ENCODE measurements around the gene CX3CL1.

The CX3CL1 gene

GRCh38 chr16:57355898-57356414, 16.3 kb upstream of the CX3CL1 start:
- Histone ChIP-seq H3K36me3 (ENCODE audit: control insufficient read depth in 5 of 5, insufficient read depth in 5 of 5, low read length in 5 of 5) (no peaks in the 10 kb centered on the region), H3K9ac (ENCODE audit: low read length in 5 of 5) (no peak overlapping the region), H3K27me3 (ENCODE audit: control insufficient read depth in 5 of 5, insufficient read depth in 4 of 5, low read length in 5 of 5) (no peaks in the 10 kb centered on the region), H3K4me1 (ENCODE audit: control insufficient read depth in 5 of 5, insufficient read depth in 5 of 5, low read length in 5 of 5) (peaks cover 0 to 8% (median 0%) of the 10 kb centered on the region in 5 donors), H3K9me3 (ENCODE audit: control insufficient read depth in 5 of 5, low read length in 5 of 5) (no peaks in the 10 kb centered on the region), H3K4me3 (ENCODE audit: low read depth in 1 of 5, low read length in 5 of 5) (no peak overlapping the region), H3K27ac (ENCODE audit: low read depth, low read length) (no peak overlapping the region)

GRCh38 chr16:57356547-57356946, 15.7 kb upstream of the CX3CL1 start:
- Histone ChIP-seq H3K4me1 (ENCODE audit: control insufficient read depth in 5 of 5, insufficient read depth in 5 of 5, low read length in 5 of 5) (peaks cover 0 to 8% (median 0%) of the 10 kb centered on the region in 5 donors), H3K4me3 (ENCODE audit: low read depth in 1 of 5, low read length in 5 of 5) (no peak overlapping the region), H3K27me3 (ENCODE audit: control insufficient read depth in 5 of 5, insufficient read depth in 4 of 5, low read length in 5 of 5) (no peaks in the 10 kb centered on the region), H3K36me3 (ENCODE audit: control insufficient read depth in 5 of 5, insufficient read depth in 5 of 5, low read length in 5 of 5) (no peaks in the 10 kb centered on the region), H3K9ac (ENCODE audit: low read length in 5 of 5) (no peak overlapping the region), H3K9me3 (ENCODE audit: control insufficient read depth in 5 of 5, low read length in 5 of 5) (no peaks in the 10 kb centered on the region), H3K27ac (ENCODE audit: low read depth, low read length) (no peak overlapping the region)

GRCh38 chr16:57357330-57358085, 14.8 kb upstream of the CX3CL1 start:
- no peak overlapping the region for H3K9ac ChIP-seq (ENCODE audit: low read length in 5 of 5)
- no peak overlapping the region for H3K27ac ChIP-seq (ENCODE audit: low read depth, low read length)
- no peaks in the 10 kb centered on the region for H3K9me3 ChIP-seq (ENCODE audit: control insufficient read depth in 5 of 5, low read length in 5 of 5)
- no peaks in the 10 kb centered on the region for H3K27me3 ChIP-seq (ENCODE audit: control insufficient read depth in 5 of 5, insufficient read depth in 4 of 5, low read length in 5 of 5)
- peaks cover 0 to 8% (median 0%) of the 10 kb centered on the region in 5 donors for H3K4me1 ChIP-seq (ENCODE audit: control insufficient read depth in 5 of 5, insufficient read depth in 5 of 5, low read length in 5 of 5)
- no peaks in the 10 kb centered on the region for H3K36me3 ChIP-seq (ENCODE audit: control insufficient read depth in 5 of 5, insufficient read depth in 5 of 5, low read length in 5 of 5)
- no peak overlapping the region for H3K4me3 ChIP-seq (ENCODE audit: low read depth in 1 of 5, low read length in 5 of 5)

- no peaks in the 10 kb centered on the region for H3K27me3 ChIP-seq (ENCODE audit: control insufficient read depth in 5 of 5, insufficient read depth in 4 of 5, low read length in 5 of 5)
- H3K27ac ChIP-seq (ENCODE audit: low read depth, low read length): no peak overlapping the region
- H3K4me1 ChIP-seq (ENCODE audit: control insufficient read depth in 5 of 5, insufficient read depth in 5 of 5, low read length in 5 of 5): peaks cover 0 to 8% (median 0%) of the 10 kb centered on the region in 5 donors
- no peaks in the 10 kb centered on the region for H3K36me3 ChIP-seq (ENCODE audit: control insufficient read depth in 5 of 5, insufficient read depth in 5 of 5, low read length in 5 of 5)
- no peak overlapping the region for H3K4me3 ChIP-seq (ENCODE audit: low read depth in 1 of 5, low read length in 5 of 5)
- H3K9ac ChIP-seq (ENCODE audit: low read length in 5 of 5): no peak overlapping the region
- H3K9me3 ChIP-seq (ENCODE audit: control insufficient read depth in 5 of 5, low read length in 5 of 5): no peaks in the 10 kb centered on the region
Observed at GRCh38 chr16:57358086-57358420, 14.2 kb upstream of the CX3CL1 start.

GRCh38 chr16:57358527-57359095, 13.7 kb upstream of the CX3CL1 start, which contains the start of gene CCL22:
TSS of gene CCL22 (plus strand) at chr16:57358783. CDS start at chr16:57358817, 34 bp downstream.
- H3K36me3 ChIP-seq (ENCODE audit: control insufficient read depth in 5 of 5, insufficient read depth in 5 of 5, low read length in 5 of 5): no peaks in the 10 kb centered on the region
- H3K27ac ChIP-seq (ENCODE audit: low read depth, low read length): no peak within 1 kb of the TSS
- peaks cover 0 to 8% (median 0%) of the 10 kb centered on the region in 5 donors for H3K4me1 ChIP-seq (ENCODE audit: control insufficient read depth in 5 of 5, insufficient read depth in 5 of 5, low read length in 5 of 5)
- H3K4me3 ChIP-seq (ENCODE audit: low read depth in 1 of 5, low read length in 5 of 5): no peak within 1 kb of the TSS
- H3K9ac ChIP-seq (ENCODE audit: low read length in 5 of 5): no peak within 1 kb of the TSS
- H3K27me3 ChIP-seq (ENCODE audit: control insufficient read depth in 5 of 5, insufficient read depth in 4 of 5, low read length in 5 of 5): peaks cover 0 to 2% (median 0%) of the 10 kb centered on the region in 5 donors
- no peaks in the 10 kb centered on the region for H3K9me3 ChIP-seq (ENCODE audit: control insufficient read depth in 5 of 5, low read length in 5 of 5)

GRCh38 chr16:57360321-57360935, 11.9 kb upstream of the CX3CL1 start:
- Histone ChIP-seq H3K9ac (ENCODE audit: low read length in 5 of 5) (no peak overlapping the region), H3K4me3 (ENCODE audit: low read depth in 1 of 5, low read length in 5 of 5) (no peak overlapping the region), H3K27ac (ENCODE audit: low read depth, low read length) (no peak overlapping the region)

GRCh38 chr16:57361404-57361803, 10.9 kb upstream of the CX3CL1 start:
- no peaks in the 10 kb centered on the region for H3K36me3 ChIP-seq (ENCODE audit: control insufficient read depth in 5 of 5, insufficient read depth in 5 of 5, low read length in 5 of 5)
- no peak overlapping the region for H3K4me3 ChIP-seq (ENCODE audit: low read depth in 1 of 5, low read length in 5 of 5)
- peaks cover 0 to 15% (median 1%) of the 10 kb centered on the region in 5 donors for H3K4me1 ChIP-seq (ENCODE audit: control insufficient read depth in 5 of 5, insufficient read depth in 5 of 5, low read length in 5 of 5)
- no peak overlapping the region for H3K27ac ChIP-seq (ENCODE audit: low read depth, low read length)
- H3K27me3 ChIP-seq (ENCODE audit: control insufficient read depth in 5 of 5, insufficient read depth in 4 of 5, low read length in 5 of 5): peaks cover 0 to 7% (median 0%) of the 10 kb centered on the region in 5 donors
- H3K9me3 ChIP-seq (ENCODE audit: control insufficient read depth in 5 of 5, low read length in 5 of 5): no peaks in the 10 kb centered on the region
- no peak overlapping the region for H3K9ac ChIP-seq (ENCODE audit: low read length in 5 of 5)

More at GRCh38 chr16:57360321-57360935, 11.9 kb upstream of the CX3CL1 start:
- no peaks in the 10 kb centered on the region for H3K36me3 ChIP-seq (ENCODE audit: control insufficient read depth in 5 of 5, insufficient read depth in 5 of 5, low read length in 5 of 5)
- H3K4me1 ChIP-seq (ENCODE audit: control insufficient read depth in 5 of 5, insufficient read depth in 5 of 5, low read length in 5 of 5): peaks cover 0 to 8% (median 0%) of the 10 kb centered on the region in 5 donors
- H3K27me3 ChIP-seq (ENCODE audit: control insufficient read depth in 5 of 5, insufficient read depth in 4 of 5, low read length in 5 of 5): peaks cover 0 to 3% (median 0%) of the 10 kb centered on the region in 5 donors
- H3K9me3 ChIP-seq (ENCODE audit: control insufficient read depth in 5 of 5, low read length in 5 of 5): no peaks in the 10 kb centered on the region

GRCh38 chr16:57364143-57364542, 8.1 kb upstream of the CX3CL1 start:
- Histone ChIP-seq H3K4me1 (ENCODE audit: control insufficient read depth in 5 of 5, insufficient read depth in 5 of 5, low read length in 5 of 5) (peaks cover 0 to 15% (median 2%) of the 10 kb centered on the region in 5 donors), H3K9ac (ENCODE audit: low read length in 5 of 5) (no peak overlapping the region), H3K4me3 (ENCODE audit: low read depth in 1 of 5, low read length in 5 of 5) (no peak overlapping the region), H3K27me3 (ENCODE audit: control insufficient read depth in 5 of 5, insufficient read depth in 4 of 5, low read length in 5 of 5) (peaks cover 0 to 7% (median 0%) of the 10 kb centered on the region in 5 donors), H3K9me3 (ENCODE audit: control insufficient read depth in 5 of 5, low read length in 5 of 5) (no peaks in the 10 kb centered on the region), H3K27ac (ENCODE audit: low read depth, low read length) (no peak overlapping the region), H3K36me3 (ENCODE audit: control insufficient read depth in 5 of 5, insufficient read depth in 5 of 5, low read length in 5 of 5) (no peaks in the 10 kb centered on the region)

GRCh38 chr16:57366544-57367040, 5.7 kb upstream of the CX3CL1 start:
- Histone ChIP-seq H3K4me3 (ENCODE audit: low read depth in 1 of 5, low read length in 5 of 5) (no peak overlapping the region), H3K9ac (ENCODE audit: low read length in 5 of 5) (no peak overlapping the region), H3K36me3 (ENCODE audit: control insufficient read depth in 5 of 5, insufficient read depth in 5 of 5, low read length in 5 of 5) (no peaks in the 10 kb centered on the region), H3K4me1 (ENCODE audit: control insufficient read depth in 5 of 5, insufficient read depth in 5 of 5, low read length in 5 of 5) (peaks cover 0 to 18% (median 2%) of the 10 kb centered on the region in 5 donors), H3K27ac (ENCODE audit: low read depth, low read length) (no peak overlapping the region), H3K9me3 (ENCODE audit: control insufficient read depth in 5 of 5, low read length in 5 of 5) (no peaks in the 10 kb centered on the region), H3K27me3 (ENCODE audit: control insufficient read depth in 5 of 5, insufficient read depth in 4 of 5, low read length in 5 of 5) (peaks cover 0 to 7% (median 3%) of the 10 kb centered on the region in 5 donors)

All from subcutaneous abdominal adipose tissue (tissue), 5 donors.